ENCODE data around the gene CD22.

Gene CD22

DNA sequence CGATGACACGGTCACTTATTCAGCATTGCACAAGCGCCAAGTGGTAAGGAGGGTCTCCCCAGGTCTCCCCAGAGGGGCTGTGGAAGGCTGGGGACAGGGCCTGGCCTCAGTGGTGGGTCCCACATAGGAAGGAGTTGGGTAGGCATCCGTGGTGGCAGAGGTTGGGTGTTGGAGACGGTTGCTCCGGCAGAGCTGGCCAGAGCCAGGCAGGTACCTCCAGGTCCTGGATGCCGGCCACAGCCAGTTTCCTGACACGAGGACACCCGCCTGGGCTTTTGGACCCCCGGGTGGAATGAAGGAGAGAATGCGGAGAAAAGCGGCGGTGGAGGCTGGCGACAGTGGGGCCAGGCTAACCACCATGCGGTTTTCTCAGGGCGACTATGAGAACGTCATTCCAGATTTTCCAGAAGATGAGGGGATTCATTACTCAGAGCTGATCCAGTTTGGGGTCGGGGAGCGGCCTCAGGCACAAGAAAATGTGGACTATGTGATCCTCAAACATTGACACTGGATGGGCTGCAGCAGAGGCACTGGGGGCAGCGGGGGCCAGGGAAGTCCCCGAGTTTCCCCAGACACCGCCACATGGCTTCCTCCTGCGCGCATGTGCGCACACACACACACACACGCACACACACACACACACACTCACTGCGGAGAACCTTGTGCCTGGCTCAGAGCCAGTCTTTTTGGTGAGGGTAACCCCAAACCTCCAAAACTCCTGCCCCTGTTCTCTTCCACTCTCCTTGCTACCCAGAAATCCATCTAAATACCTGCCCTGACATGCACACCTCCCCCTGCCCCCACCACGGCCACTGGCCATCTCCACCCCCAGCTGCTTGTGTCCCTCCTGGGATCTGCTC is 17.4 kb downstream of the CD22 start:
- CTCF ChIA-PET: interaction anchor here (1.2 to 1.6 kb wide), 6 partner anchors 12 to 146 kb away, joined by 3 to 6 read pairs (median 3); partner anchors contain the start of gene FFAR3
- DNase-seq: peak; percentile 74 to 93 (median 92)
- peak overlapping the region in 2 of 7 experiments; percentile 4 to 58 for H3K4me3 ChIP-seq (ENCODE audit: control insufficient read depth in 1 of 7, extremely low read depth in 1 of 7, insufficient read depth in 4 of 7, low read depth in 2 of 7, low read length in 6 of 7)

DNA sequence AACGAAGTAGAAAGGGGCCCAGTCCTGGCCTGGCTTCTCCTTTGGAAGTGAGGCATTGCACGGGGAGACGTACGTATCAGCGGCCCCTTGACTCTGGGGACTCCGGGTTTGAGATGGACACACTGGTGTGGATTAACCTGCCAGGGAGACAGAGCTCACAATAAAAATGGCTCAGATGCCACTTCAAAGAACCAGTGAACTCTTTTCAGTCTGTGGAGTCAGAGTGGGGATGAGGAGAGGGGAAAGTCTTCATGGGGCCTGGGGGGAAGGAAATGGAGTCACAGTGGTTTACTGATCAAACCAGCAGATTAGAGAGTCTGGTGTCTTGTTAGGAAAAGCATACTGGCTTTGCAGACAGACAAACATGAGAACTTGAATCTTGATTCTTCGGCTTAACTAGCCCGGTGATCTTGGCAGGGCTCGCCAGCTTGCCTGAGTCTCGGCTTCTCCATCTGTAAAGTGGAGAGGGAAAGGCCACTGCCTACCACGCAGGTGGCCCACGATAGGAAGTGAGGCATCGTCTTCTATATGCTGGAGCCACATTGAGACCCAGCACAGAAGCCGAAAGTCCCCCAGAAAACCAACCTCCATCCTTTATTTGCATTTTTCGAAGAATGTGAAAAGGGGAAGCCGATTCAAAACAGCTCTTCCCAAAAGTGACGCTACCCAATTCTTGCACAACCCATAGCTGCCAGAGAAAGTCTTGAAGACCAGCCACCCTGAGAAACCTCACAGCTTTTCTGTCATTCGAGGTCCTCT is 18.4 kb downstream of the CD22 start, which contains the start of gene FFAR1:
Gene FFAR1 (plus strand): TSS at position 732 of the 759 bp plus-strand sequence. CDS start 3,650 bp downstream, outside the sequence.
- Histone ChIP-seq H3K4me1 (ENCODE audit: control extremely low read depth in 1 of 4, control insufficient read depth in 4 of 4, insufficient read depth in 4 of 4, low read length in 3 of 4) (peaks cover 8 to 55% (median 43%) of the 10 kb centered on the region in 4 experiments), H3K4me3 (ENCODE audit: control insufficient read depth in 1 of 7, extremely low read depth in 1 of 7, insufficient read depth in 4 of 7, low read depth in 2 of 7, low read length in 6 of 7) (peak within 1 kb of the TSS in 3 of 7 experiments; percentile 42 to 58 (median 52)), H3K36me3 (ENCODE audit: control insufficient read depth in 4 of 4, insufficient read depth in 4 of 4, low read length in 3 of 4) (no peaks in the 10 kb centered on the region), H3K27me3 (replicated peaks in 2 of 5; ENCODE audit: control insufficient read depth in 4 of 5, insufficient read depth in 5 of 5, low read length in 4 of 5) (no peaks in the 10 kb centered on the region), H3K27ac (ENCODE audit: insufficient read depth in 1 of 2, low read depth in 1 of 2, low read length in 2 of 2, poor library complexity in 1 of 2, severe bottlenecking in 2 of 2) (peak within 1 kb of the TSS; percentile 52 to 63), H3K9me3 (ENCODE audit: control extremely low read depth in 1 of 5, control insufficient read depth in 4 of 5, insufficient read depth in 2 of 5, low read depth in 1 of 5, low read length in 4 of 5) (no peaks in the 10 kb centered on the region)
- POLR2A ChIA-PET: interaction anchor here (0.9 to 1.4 kb wide), 3 partner anchors 10 to 78 kb away, joined by 3 to 4 read pairs (median 3); partner anchors contain the start of gene USF2
- CTCF ChIA-PET: interaction anchor here (0.6 to 11.6 kb wide), 8 partner anchors 11 to 163 kb away, joined by 3 to 118 read pairs (median 5); partner anchors contain the start of gene FFAR3
- peak; percentile 77 to 92 (median 91) for DNase-seq
- 6% methylated on average over 18 of the region's 18 CpGs for WGBS (ENCODE audit: insufficient coverage)

More for the DNA sequence above, 17.4 kb downstream of the CD22 start:
- H3K27me3 ChIP-seq (replicated peaks in 2 of 5; ENCODE audit: control insufficient read depth in 4 of 5, insufficient read depth in 5 of 5, low read length in 4 of 5): no peaks in the 10 kb centered on the region
- POLR2A ChIA-PET: interaction anchor here (1.2 to 1.4 kb wide), 2 partner anchors 12 to 14 kb away, joined by 3 read pairs; no protein-coding TSS in a partner anchor
- no peaks in the 10 kb centered on the region for H3K36me3 ChIP-seq (ENCODE audit: control insufficient read depth in 4 of 4, insufficient read depth in 4 of 4, low read length in 3 of 4)
- peak overlapping the region; percentile 52 to 63 for H3K27ac ChIP-seq (ENCODE audit: insufficient read depth in 1 of 2, low read depth in 1 of 2, low read length in 2 of 2, poor library complexity in 1 of 2, severe bottlenecking in 2 of 2)
- 41% methylated on average over 28 of the region's 28 CpGs for WGBS (ENCODE audit: insufficient coverage)
- no peaks in the 10 kb centered on the region for H3K9me3 ChIP-seq (ENCODE audit: control extremely low read depth in 1 of 5, control insufficient read depth in 4 of 5, insufficient read depth in 2 of 5, low read depth in 1 of 5, low read length in 4 of 5)
- H3K4me1 ChIP-seq (ENCODE audit: control extremely low read depth in 1 of 4, control insufficient read depth in 4 of 4, insufficient read depth in 4 of 4, low read length in 3 of 4): peaks cover 8 to 55% (median 43%) of the 10 kb centered on the region in 4 experiments

- H3K9me3 ChIP-seq (ENCODE audit: control extremely low read depth in 1 of 5, control insufficient read depth in 4 of 5, insufficient read depth in 2 of 5, low read depth in 1 of 5, low read length in 4 of 5): no peaks in the 10 kb centered on the region
- POLR2A ChIA-PET: interaction anchor here (0.9 to 1.4 kb wide), 3 partner anchors 10 to 79 kb away, joined by 3 to 4 read pairs (median 3); partner anchors contain the start of gene USF2
- WGBS (ENCODE audit: insufficient coverage): 50% methylated on average over 5 of the region's 7 CpGs
Observed at GRCh38 chr19:35347930-35348298, 18.9 kb downstream of the CD22 start.

GRCh38 chr19:35348911-35349611 is 20.1 kb downstream of the CD22 start:
- Histone ChIP-seq H3K4me1 (ENCODE audit: control extremely low read depth in 1 of 4, control insufficient read depth in 4 of 4, insufficient read depth in 4 of 4, low read length in 3 of 4) (peaks cover 8 to 62% (median 47%) of the 10 kb centered on the region in 4 experiments), H3K9me3 (ENCODE audit: control extremely low read depth in 1 of 5, control insufficient read depth in 4 of 5, insufficient read depth in 2 of 5, low read depth in 1 of 5, low read length in 4 of 5) (no peaks in the 10 kb centered on the region), H3K4me3 (ENCODE audit: control insufficient read depth in 1 of 7, extremely low read depth in 1 of 7, insufficient read depth in 4 of 7, low read depth in 2 of 7, low read length in 6 of 7) (no peak overlapping the region), H3K27ac (ENCODE audit: insufficient read depth in 1 of 2, low read depth in 1 of 2, low read length in 2 of 2, poor library complexity in 1 of 2, severe bottlenecking in 2 of 2) (no peak overlapping the region), H3K27me3 (replicated peaks in 2 of 5; ENCODE audit: control insufficient read depth in 4 of 5, insufficient read depth in 5 of 5, low read length in 4 of 5) (no peaks in the 10 kb centered on the region), H3K36me3 (ENCODE audit: control insufficient read depth in 4 of 4, insufficient read depth in 4 of 4, low read length in 3 of 4) (no peaks in the 10 kb centered on the region)
- ChIA-PET POLR2A (no interaction called here), CTCF (interaction anchor here (1.0 to 11.6 kb wide), 5 partner anchors 9 to 148 kb away, joined by 4 to 118 read pairs (median 6); partner anchors contain the start of gene FFAR3)
- 96% methylated on average over 14 of the region's 18 CpGs for WGBS (ENCODE audit: insufficient coverage)
- no peak for DNase-seq

More at GRCh38 chr19:35347930-35348298, 18.9 kb downstream of the CD22 start:
- no peaks in the 10 kb centered on the region for H3K27me3 ChIP-seq (replicated peaks in 2 of 5; ENCODE audit: control insufficient read depth in 4 of 5, insufficient read depth in 5 of 5, low read length in 4 of 5)
- peak overlapping the region in 2 of 7 experiments; percentile 33 to 52 for H3K4me3 ChIP-seq (ENCODE audit: control insufficient read depth in 1 of 7, extremely low read depth in 1 of 7, insufficient read depth in 4 of 7, low read depth in 2 of 7, low read length in 6 of 7)
- CTCF ChIA-PET: interaction anchor here (0.6 to 11.6 kb wide), 8 partner anchors 10 to 163 kb away, joined by 3 to 118 read pairs (median 6); partner anchors contain the start of gene FFAR3
- DNase-seq: no peak
- H3K36me3 ChIP-seq (ENCODE audit: control insufficient read depth in 4 of 4, insufficient read depth in 4 of 4, low read length in 3 of 4): no peaks in the 10 kb centered on the region
- peak overlapping the region in 1 of 2 experiments; percentile 63 for H3K27ac ChIP-seq (ENCODE audit: insufficient read depth in 1 of 2, low read depth in 1 of 2, low read length in 2 of 2, poor library complexity in 1 of 2, severe bottlenecking in 2 of 2)
- peaks cover 8 to 60% (median 46%) of the 10 kb centered on the region in 4 experiments for H3K4me1 ChIP-seq (ENCODE audit: control extremely low read depth in 1 of 4, control insufficient read depth in 4 of 4, insufficient read depth in 4 of 4, low read length in 3 of 4)

DNA sequence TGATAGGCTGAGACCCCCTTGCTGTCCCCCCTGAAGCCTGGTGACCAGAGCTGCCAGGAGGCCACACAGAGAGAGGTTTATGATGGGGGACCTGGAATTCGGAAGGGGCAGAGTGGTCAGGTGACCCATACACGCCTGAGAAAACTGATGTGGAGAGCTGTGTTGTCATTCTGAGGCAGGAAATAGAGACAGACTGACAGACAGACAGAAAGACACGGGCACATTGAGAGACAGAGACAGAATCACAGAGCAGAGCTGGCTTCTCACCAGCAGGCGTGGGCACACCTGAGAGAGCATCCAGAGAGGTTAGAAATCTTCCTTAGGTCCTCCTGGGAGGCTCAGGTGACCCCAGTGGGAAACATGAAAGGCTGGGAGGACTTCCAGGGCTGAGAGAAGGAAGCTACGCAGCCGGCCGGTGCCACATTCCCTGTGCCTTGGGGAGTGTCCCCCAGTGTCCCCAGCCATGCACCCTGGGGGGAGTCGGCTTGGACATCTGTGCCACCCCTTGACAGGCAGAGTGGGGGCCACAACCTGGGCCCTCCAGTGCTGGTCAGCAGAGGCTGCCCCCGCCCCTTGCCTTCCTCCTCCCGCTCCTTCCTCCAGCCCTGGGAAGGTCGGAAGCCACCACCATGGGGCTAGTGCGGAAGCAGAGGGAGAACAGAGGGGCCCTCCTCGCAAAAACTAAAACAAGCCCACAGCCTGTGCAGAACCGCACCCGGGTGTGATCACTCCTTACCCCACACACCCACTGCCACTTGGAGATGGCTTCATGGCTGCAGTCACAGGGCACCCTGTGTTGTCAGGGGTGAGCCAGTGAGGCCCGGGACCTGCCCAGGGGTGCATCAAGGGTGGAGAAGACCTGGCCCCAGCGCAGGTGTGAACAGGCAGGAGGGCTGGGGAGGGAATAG is 20.9 kb downstream of the CD22 start:
- Histone ChIP-seq H3K9me3 (ENCODE audit: control extremely low read depth in 1 of 5, control insufficient read depth in 4 of 5, insufficient read depth in 2 of 5, low read depth in 1 of 5, low read length in 4 of 5) (no peaks in the 10 kb centered on the region), H3K27ac (ENCODE audit: insufficient read depth in 1 of 2, low read depth in 1 of 2, low read length in 2 of 2, poor library complexity in 1 of 2, severe bottlenecking in 2 of 2) (peak overlapping the region in 1 of 2 experiments; percentile 9), H3K4me1 (ENCODE audit: control extremely low read depth in 1 of 4, control insufficient read depth in 4 of 4, insufficient read depth in 4 of 4, low read length in 3 of 4) (peaks cover 8 to 57% (median 47%) of the 10 kb centered on the region in 4 experiments), H3K36me3 (ENCODE audit: control insufficient read depth in 4 of 4, insufficient read depth in 4 of 4, low read length in 3 of 4) (no peaks in the 10 kb centered on the region), H3K27me3 (replicated peaks in 2 of 5; ENCODE audit: control insufficient read depth in 4 of 5, insufficient read depth in 5 of 5, low read length in 4 of 5) (no peaks in the 10 kb centered on the region), H3K4me3 (ENCODE audit: control insufficient read depth in 1 of 7, extremely low read depth in 1 of 7, insufficient read depth in 4 of 7, low read depth in 2 of 7, low read length in 6 of 7) (no peak overlapping the region)
- CTCF ChIA-PET: interaction anchor here (0.6 to 11.6 kb wide), 6 partner anchors 36 to 147 kb away, joined by 3 to 118 read pairs (median 4); no protein-coding TSS in a partner anchor
- DNase-seq: no peak
- POLR2A ChIA-PET: no interaction called here
- 91% methylated on average over 12 of the region's 17 CpGs for WGBS (ENCODE audit: insufficient coverage)

Measured in common myeloid progenitor, CD34-positive (primary cell).